ENCODE measurements around the gene CHRNB1.

DNA sequence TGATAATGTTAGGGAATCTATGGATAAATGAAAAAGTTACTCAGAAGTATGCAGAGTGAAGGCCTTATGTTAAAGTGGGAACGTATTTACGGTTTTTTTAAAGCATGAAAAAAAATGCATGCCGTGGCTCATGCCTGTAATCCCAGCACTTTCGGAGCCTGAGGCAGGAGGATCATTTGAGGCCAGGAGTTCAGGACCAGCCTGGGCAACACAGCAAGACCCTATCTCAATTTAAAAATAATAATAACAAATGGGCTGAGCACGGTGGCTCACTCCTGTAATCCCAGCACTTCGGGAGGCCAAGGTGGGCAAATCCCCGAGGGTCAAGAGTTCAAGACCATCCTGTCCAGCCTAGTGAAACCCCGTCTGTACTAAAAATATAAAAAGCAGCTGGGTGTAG, 45.3 kb downstream of the CHRNB1 start:
- TF ChIP-seq EZH2 (IDR thresholded peaks at IDR 0.05) = no peak
- TF ChIP-seq, protein P1, sequence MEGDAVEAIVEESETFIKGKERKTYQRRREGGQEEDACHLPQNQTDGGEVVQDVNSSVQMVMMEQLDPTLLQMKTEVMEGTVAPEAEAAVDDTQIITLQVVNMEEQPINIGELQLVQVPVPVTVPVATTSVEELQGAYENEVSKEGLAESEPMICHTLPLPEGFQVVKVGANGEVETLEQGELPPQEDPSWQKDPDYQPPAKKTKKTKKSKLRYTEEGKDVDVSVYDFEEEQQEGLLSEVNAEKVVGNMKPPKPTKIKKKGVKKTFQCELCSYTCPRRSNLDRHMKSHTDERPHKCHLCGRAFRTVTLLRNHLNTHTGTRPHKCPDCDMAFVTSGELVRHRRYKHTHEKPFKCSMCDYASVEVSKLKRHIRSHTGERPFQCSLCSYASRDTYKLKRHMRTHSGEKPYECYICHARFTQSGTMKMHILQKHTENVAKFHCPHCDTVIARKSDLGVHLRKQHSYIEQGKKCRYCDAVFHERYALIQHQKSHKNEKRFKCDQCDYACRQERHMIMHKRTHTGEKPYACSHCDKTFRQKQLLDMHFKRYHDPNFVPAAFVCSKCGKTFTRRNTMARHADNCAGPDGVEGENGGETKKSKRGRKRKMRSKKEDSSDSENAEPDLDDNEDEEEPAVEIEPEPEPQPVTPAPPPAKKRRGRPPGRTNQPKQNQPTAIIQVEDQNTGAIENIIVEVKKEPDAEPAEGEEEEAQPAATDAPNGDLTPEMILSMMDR (IDR thresholded peaks at IDR 0.05) = no peak
- TF ChIP-seq EZH2phosphoT487 (IDR thresholded peaks at IDR 0.05) = no peak
